Esophagus muscularis mucosa (tissue), 4 donors: ENCODE data around the gene ZCWPW2.

Experiments used
- EP300 ChIP-seq: sonication (generic); formaldehyde crosslinking; IDR thresholded peaks from one replicate; pipeline ENCODE4 v1.6.1; 2017; ENCODE audit warnings: antibody characterized with exemption
- POLR2A ChIP-seq: fragments of 450-650 bp; IDR thresholded peaks from one replicate; pipeline ENCODE4 v1.6.1; 2017; ENCODE audit warnings: antibody characterized with exemption, moderate library complexity, mild to moderate bottlenecking, low read depth
- POLR2AphosphoS5 ChIP-seq, 2 donors: sonication (generic); formaldehyde crosslinking; IDR thresholded peaks; one replicate each; pipeline ENCODE4 v1.6.1; 2017; ENCODE audit warnings: antibody characterized with exemption in 2 of 2
- TF ChIP-seq, protein P1 (sequence below), 3 experiments: fragments of 200-600 bp in 2 of 3; fragments of 450-650 bp in 1 of 3; sonication (generic) in 2 of 3; IDR thresholded peaks; one replicate each; pipeline ENCODE4 v1.5.1; 2017 to 2019; ENCODE audit warnings: antibody characterized with exemption in 3 of 3, mild to moderate bottlenecking in 2 of 3, moderate library complexity in 1 of 3

DNA sequence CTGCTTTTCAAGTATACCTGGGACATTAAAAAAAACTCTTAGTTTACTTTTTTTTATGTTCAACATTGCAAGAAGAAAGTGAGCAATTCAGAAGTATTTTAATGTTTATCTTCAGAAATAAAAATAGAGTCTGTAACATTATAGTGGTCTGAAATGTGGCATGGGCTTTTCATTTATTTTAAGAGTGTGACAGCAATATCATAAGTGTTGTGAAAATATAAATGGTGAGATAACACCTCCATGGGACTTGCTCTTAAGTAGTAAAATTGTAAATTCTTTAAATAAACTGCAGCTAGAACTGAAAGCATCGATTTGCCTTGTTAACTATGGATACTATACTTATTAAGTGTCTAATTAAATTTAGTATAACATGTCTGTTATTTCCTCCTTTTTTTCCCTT is 48.8 kb upstream of the ZCWPW2 start:
- TF ChIP-seq, protein P1, sequence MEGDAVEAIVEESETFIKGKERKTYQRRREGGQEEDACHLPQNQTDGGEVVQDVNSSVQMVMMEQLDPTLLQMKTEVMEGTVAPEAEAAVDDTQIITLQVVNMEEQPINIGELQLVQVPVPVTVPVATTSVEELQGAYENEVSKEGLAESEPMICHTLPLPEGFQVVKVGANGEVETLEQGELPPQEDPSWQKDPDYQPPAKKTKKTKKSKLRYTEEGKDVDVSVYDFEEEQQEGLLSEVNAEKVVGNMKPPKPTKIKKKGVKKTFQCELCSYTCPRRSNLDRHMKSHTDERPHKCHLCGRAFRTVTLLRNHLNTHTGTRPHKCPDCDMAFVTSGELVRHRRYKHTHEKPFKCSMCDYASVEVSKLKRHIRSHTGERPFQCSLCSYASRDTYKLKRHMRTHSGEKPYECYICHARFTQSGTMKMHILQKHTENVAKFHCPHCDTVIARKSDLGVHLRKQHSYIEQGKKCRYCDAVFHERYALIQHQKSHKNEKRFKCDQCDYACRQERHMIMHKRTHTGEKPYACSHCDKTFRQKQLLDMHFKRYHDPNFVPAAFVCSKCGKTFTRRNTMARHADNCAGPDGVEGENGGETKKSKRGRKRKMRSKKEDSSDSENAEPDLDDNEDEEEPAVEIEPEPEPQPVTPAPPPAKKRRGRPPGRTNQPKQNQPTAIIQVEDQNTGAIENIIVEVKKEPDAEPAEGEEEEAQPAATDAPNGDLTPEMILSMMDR (IDR thresholded peaks at IDR 0.05) = no peak
- TF ChIP-seq POLR2AphosphoS5 (IDR thresholded peaks at IDR 0.05) (no peak), POLR2A (no peak), EP300 (no peak)
